Thoracic aorta (tissue), 2 donors: ENCODE measurements around the gene CCER1. TPM values are rescaled to one million over a fixed set of nuclear protein-coding genes. Genes with fewer than 3 reads are reported as not detected.

Experiments
- ATAC-seq: fragments of 150-250 bp; one replicate; pipeline ENCODE4 v1.8.0; 2017; ENCODE audit warnings: low read depth; ENCODE audit not compliant: insufficient number of reproducible peaks, low FRiP score
- DNase-seq: peaks from one replicate; pipeline ENCODE4 v3.0.0-alpha.2; 2020; ENCODE audit warnings: low spot score
- H3K27ac ChIP-seq, 2 donors: fragments of 200-600 bp; sonication (generic); 1 replicate in 1 of 2; 2 replicates in 1 of 2; pipeline ENCODE4 v1.5.1; 2016; ENCODE audit warnings: mild to moderate bottlenecking in 2 of 2, moderate library complexity in 2 of 2
- H3K27me3 ChIP-seq: fragments of 200-600 bp; sonication (generic); replicated peaks from 2 replicates; pipeline ENCODE4 v1.6.0; 2016; ENCODE audit warnings: mild to moderate bottlenecking; ENCODE audit not compliant: insufficient read depth
- H3K36me3 ChIP-seq: fragments of 200-600 bp; sonication (generic); one replicate; pipeline ENCODE4 v1.5.1; 2016
- H3K4me1 ChIP-seq, 2 donors: fragments of 200-600 bp; sonication (generic); 1 replicate in 1 of 2; 2 replicates in 1 of 2; pipeline versions ENCODE4 v1.5.1 to v1.6.0; 2016; ENCODE audit warnings: low read depth in 2 of 2, mild to moderate bottlenecking in 1 of 2; ENCODE audit not compliant: control insufficient read depth in 1 of 2
- H3K4me3 ChIP-seq: fragments of 200-600 bp; sonication (generic); 2 replicates; pipeline ENCODE4 v1.5.1; 2016; ENCODE audit warnings: mild to moderate bottlenecking
- H3K9me3 ChIP-seq: fragments of 200-600 bp; sonication (generic); 2 replicates; pipeline ENCODE4 v1.5.1; 2016
- CTCF ChIP-seq: fragments of 200-600 bp; sonication (generic); IDR thresholded peaks from one replicate; pipeline ENCODE4 v1.5.1; 2019; ENCODE audit warnings: antibody characterized with exemption
- total RNA-seq, 2 donors: library from RNA; depleted of rRNA; stranded (reverse); fragments of >200 nt; gene quantifications; one replicate each; pipeline versions ENCODE4 v1.1.0 to v1.2.3, GENCODE V29; 2016

Gene CCER1
- total RNA-seq, 2 donors from 2014 or later = not detected

- no peak for TF ChIP-seq CTCF
- DNase-seq (no peak), ATAC-seq (no peak)
- Histone ChIP-seq H3K4me1 (no peaks in the 10 kb centered on the region), H3K9me3 (no peaks in the 10 kb centered on the region), H3K36me3 (no peaks in the 10 kb centered on the region), H3K27ac (no peak overlapping the region), H3K27me3 (no peaks in the 10 kb centered on the region), H3K4me3 (no peak overlapping the region)
These were observed 9.0 kb upstream of the CCER1 start for GRCh38 chr12:90963946-90964345.

GRCh38 chr12:90961154-90961553 lies 6.2 kb upstream of the CCER1 start:
- Histone ChIP-seq H3K4me3 (no peak overlapping the region), H3K27me3 (no peaks in the 10 kb centered on the region), H3K4me1 (no peaks in the 10 kb centered on the region), H3K9me3 (no peaks in the 10 kb centered on the region), H3K27ac (no peak overlapping the region), H3K36me3 (no peaks in the 10 kb centered on the region)
- DNase-seq = no peak
- no peak for ATAC-seq
- TF ChIP-seq CTCF = no peak

GRCh38 chr12:90959538-90960139 lies 4.7 kb upstream of the CCER1 start:
- Histone ChIP-seq H3K27me3 (no peaks in the 10 kb centered on the region), H3K36me3 (no peaks in the 10 kb centered on the region), H3K9me3 (no peaks in the 10 kb centered on the region), H3K27ac (no peak overlapping the region), H3K4me1 (no peaks in the 10 kb centered on the region), H3K4me3 (no peak overlapping the region)
- ATAC-seq (no peak), DNase-seq (no peak)
- TF ChIP-seq CTCF = peak; percentile 59

GRCh38 chr12:90959032-90959431 lies 4.1 kb upstream of the CCER1 start:
- DNase-seq (no peak), ATAC-seq (no peak)
- no peak overlapping the region for H3K4me3 ChIP-seq
- no peaks in the 10 kb centered on the region for H3K36me3 ChIP-seq
- no peaks in the 10 kb centered on the region for H3K4me1 ChIP-seq
- H3K27me3 ChIP-seq = no peaks in the 10 kb centered on the region
- no peaks in the 10 kb centered on the region for H3K9me3 ChIP-seq
- TF ChIP-seq CTCF = no peak
- no peak overlapping the region for H3K27ac ChIP-seq

GRCh38 chr12:90958347-90958746 lies 3.4 kb upstream of the CCER1 start:
- no peaks in the 10 kb centered on the region for H3K36me3 ChIP-seq
- H3K9me3 ChIP-seq = no peaks in the 10 kb centered on the region
- no peak for DNase-seq
- no peak overlapping the region for H3K27ac ChIP-seq
- H3K4me1 ChIP-seq = no peaks in the 10 kb centered on the region
- H3K27me3 ChIP-seq = no peaks in the 10 kb centered on the region
- ATAC-seq = no peak
- H3K4me3 ChIP-seq = no peak overlapping the region
- TF ChIP-seq CTCF = no peak
